GM19328 (cell line): Measurements from ENCODE around the gene PSMB3.

ENCODE experiments used
- ATAC-seq: cut with Tn5 transposase; IDR thresholded peaks from one replicate; pipeline ENCODE4 v1.9.1; 2021; ENCODE audit warnings: mild to moderate bottlenecking, moderate library complexity; ENCODE audit not compliant: unreplicated experiment

Gene PSMB3

DNA sequence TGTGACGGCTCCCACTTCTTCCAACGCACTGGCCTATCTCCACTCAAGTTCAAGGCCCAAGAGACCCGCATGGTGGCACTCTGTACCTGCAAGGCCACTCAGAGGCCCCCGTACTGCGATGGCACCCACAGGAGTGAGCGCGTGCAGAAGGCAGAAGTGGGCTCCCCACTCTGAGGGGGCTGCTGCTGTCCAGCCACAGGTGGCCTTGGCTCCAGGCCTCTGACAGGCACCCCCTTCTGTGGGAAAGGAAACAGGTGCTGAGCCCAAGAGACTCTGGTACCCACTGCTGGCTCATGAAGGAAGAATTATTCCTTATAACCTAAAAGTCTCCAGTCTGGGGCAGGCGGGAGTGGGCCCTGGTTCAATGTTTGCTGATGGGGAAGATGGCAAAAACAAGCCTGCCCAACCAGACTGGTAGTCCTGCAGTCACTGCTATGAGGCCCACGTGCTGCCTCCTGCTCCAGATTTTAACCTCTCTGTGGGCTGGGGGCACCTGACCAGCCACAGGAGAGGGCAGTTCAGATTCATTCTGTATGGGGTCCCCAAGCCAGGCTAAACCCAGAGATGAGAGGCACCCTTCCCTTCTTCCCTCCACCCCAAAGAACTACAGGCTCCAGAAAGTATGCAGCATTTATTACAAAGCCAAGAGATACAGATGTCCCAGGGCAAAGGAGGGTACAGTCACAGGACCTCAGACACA is 19.1 kb upstream of the PSMB3 start:
- no peak for ATAC-seq

DNA sequence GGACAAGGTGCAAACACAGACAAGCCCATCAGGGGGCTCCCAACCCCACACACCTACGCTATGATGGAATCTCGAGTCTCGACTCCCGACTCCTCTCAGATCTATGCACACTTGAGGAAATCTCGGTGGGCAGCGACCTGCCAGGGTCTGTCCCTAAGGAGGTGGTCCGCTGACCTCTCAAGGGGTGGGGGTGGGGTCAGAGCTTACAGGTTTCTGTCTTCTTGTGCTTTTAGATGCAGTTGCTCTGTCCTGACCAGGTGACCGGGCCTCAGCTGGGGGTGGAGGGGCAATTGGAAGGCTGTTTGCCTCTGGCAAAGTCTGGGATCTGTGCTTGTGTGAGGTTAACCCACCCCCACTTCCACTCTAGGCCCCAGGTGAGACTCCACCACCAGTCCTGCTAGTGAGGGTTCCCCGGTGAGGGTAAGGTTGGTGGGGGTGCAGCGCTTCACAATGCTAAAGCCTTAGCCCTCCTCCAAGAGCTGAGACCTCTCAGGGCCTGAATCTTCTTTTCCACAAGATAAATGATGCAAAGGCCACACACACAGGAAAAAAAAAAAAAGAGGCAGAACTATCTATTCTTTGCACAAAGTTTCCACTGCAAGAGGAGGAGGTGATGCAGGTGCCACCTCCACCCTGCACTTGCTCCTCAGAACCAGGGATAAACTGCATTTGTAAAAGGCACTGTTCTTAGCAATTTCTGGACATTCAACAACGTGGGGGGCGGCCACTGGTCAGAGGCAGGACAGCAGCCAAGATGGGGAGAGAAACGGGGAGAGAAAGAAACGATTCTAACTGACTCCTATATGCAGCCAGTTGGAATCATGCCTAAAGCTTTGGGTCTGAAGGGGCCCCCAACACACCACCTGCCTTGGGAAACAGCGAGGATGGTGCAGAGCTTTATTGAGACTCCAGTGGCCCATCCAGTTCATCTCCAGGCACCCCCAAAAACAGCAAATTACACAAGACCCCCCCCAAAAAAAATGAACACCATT is 18.3 kb upstream of the PSMB3 start:
- no peak for ATAC-seq

DNA sequence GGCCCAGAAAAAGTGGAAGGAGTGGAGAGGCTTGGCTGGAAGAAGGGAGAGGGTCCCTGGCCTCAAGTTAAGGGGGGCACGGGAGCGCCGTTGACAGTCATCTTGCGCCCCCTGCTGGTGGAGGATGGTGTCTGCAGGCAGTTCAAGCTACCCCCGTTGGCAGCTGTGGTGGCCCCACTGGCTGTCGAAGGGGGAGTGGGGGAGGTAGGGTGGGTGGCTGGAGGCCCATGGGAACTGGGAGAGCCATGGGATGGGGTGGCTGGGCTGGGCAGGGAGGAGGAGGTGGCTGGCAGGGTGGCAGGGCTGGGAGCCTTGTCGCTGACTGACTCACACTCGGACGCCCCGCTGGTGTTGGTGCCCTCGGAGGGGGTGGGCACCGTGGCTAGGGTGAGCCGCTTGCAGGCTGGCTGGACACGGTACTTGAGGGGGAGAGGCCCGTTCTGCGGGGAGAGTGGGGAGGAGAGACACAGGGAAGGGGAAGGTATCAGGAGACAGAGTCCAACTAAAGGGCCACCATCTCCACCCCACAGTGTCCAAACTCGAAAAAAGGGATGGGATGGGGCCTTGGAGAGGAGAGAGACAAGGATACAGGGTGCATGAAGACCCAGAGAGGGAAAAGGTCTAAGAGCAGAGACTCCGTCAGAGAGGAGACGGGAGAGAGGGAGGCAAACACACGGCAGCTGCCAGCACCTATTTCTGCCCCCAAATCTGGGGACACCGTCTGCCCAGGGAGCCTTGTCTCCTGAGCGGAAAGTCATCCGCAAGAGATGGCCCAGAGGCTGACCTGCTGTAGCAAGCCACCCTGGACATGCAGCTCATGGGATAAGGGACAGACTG is 17.2 kb upstream of the PSMB3 start:
- no peak for ATAC-seq

DNA sequence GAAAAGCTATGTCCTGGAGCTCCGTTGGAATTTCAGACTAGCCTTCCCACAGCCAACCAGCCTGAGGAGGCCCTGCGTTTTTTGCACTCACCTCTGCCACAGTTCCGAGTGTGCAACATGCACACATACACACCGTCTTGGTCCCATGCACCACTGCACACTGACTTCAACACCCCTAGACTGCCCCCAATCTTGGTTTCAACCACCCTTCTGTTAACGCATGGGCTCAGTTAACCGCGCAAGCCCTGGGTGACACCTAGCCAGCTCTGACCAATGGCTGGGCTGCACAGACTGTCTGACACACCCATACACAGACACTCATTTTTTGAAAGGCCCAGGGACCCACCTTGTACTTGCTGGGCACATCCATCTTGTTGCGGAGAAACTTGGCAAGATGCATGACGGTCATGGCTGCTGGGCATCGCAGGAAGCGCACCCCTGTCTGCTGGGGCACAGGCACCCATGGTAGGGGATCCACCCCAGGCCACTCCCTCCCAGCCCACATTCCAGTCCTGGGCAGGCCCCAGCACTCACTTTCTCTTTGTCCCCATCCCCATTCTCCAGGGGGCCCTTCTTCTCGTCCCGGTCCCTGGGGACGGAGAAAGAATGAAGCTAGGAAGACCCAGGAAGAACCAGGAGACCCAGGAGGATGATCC is 14.4 kb upstream of the PSMB3 start:
- ATAC-seq, result no peak

DNA sequence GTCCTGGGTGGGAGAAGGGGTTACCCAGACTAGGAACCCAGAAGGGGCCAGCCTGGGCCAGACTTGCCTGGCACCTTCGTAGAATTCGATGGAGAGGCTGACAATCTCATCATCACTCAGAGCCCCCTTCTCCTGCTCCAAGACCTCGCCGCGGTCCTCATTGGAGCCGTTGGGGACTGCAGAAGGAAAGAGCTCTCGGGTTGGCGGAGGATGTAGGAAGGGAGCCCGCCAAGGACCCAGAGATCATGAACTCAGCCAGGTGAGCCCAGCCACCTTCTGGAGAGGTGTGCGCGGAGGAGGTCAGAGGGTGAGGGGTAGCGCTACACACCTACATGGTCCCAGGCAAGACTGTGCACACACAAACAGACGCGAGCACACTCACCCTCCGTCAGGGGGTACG is 13.9 kb upstream of the PSMB3 start:
- no peak for ATAC-seq

DNA sequence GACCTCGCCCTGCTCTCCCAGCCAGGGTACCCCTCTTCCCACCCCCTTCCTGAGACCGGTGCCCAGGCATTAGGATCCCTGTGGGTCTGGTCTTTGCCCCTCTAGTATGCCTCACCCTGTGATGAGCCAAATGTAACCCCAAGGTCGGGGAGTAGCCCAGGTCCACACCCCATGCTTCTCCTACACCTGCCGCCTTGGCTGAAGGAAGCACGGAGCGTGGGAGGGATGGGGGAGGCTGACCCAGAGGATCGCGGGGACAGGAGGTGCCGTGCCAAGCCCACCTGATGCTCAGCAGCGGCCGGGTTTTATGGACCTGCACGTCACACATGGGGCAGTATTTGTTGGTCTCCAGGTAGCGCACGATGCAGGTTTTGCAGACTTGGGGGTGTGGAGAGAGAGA is 13.2 kb upstream of the PSMB3 start:
- no peak for ATAC-seq

DNA sequence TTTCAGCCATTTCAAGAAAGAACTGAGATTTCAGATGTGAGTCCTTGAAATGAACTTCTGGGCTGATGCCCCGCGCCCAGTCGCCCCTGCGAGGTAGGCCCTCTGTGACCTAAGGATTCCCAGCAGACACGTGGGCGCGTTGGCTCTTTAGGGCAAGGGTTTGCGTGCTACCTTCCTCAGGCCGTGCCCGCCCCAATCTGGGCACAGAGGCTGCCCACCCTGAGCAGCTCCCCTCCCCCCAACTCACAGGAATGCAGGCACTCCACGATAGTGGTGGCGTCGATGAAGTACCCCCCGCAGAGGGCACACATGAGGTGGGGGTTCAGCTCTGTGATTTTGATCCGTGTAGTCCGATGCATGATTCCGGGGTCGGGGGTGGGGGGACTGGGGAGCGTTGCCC is 12.5 kb upstream of the PSMB3 start:
- ATAC-seq, result no peak

DNA sequence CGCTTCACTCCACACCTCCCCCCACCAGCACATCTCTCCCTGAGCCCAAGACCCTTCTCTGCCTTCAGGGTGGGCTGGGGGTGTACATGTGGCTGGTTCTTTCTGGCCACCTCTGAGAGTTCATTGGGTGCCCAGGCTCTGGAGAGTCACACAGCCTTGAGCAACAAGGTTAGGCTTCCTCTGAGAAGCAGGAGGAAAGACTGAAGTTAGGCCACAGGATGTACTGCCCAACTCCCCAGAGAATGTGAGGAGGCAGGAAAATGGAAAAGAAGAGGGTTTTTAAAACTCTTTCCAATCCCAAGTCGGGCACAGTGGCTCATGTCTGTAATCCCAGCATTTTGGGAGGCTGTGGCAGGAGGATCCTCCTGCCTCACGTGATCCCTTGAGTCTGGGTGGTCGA is 11.7 kb upstream of the PSMB3 start:
- no peak for ATAC-seq

DNA sequence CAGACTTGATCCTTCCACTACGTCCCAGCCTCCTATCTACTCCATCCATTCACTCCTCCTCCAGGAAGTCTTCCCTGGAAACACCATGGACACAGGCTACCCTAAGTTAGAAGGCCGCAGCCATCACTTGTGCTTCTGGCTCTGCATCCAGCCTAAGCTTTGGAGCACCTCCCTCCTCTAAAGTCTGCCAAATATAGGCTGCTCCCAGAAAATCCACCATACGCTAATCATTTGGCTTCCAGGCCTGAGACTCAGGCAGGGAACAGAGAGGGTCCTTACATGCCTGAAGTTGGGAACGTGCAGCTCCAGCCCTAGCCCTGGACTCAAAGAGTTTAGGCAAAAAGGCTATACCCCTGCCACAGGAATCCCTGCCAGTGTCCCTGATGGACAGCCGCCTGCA is 11.1 kb upstream of the PSMB3 start:
- no peak for ATAC-seq

DNA sequence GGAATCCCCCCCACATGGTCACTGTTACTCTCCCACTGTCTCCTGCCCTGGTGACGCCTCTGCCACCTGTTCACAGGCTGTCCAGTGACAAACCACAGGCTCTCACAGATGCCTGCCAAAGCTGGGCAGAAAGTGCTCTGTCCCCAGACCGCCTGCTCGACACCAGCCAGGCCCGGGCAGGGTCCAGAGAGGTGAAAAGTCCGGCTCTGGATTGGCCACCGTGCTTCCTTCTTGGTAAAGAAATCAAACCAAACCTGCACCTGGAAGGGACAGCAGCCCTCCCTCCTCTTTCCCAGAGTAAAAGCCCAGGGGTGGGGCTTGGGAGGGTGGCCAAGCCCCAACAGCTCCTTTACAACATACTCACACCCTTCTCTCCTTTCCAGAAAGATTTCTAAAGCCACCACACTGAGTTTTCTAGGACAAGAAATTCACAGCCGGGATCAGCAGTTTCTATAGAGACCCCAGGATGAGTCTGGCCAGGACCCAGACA is 10.6 kb upstream of the PSMB3 start:
- ATAC-seq, result no peak

DNA sequence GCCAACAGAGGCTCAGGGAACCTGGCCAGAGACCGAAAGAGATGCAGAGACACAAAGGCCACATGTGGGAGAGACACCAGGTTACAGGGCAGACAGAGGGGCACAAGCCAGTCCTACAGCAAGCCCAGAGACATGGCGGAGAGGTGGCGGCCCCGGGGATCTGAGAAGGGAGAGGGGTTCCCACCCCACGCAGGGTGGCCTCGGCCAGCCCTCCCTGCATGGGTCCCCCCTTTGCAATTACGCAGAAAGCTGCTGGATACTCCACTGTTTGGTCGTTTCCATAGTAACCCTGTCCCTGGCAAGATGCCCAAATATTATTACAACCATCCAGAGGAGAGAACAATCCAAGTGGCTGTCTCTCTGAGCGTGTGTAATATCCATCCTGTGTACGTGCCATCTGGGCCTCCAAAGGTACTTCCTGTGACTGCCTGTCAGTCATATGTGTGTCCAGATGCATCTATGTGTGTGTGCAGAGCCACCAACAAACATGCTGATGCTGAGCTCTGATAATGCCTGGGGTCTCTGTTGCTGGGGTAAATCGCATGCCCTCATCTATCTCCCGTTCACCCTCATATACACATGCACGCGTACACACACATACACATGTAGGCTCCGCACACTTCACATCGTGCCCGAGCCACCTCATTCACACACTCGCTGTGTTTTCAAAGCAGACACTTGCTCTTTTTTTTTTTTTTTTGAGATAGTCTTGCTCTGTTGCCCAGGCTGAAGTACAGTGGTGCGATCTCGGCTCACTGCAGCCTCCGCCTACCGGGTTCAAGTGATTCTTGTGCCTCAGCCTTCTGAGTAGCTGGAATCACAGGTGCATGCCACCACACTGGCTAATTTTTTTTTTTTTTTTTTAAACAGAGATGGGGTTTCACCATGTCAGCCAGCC is 9.9 kb upstream of the PSMB3 start:
- ATAC-seq, result no peak

DNA sequence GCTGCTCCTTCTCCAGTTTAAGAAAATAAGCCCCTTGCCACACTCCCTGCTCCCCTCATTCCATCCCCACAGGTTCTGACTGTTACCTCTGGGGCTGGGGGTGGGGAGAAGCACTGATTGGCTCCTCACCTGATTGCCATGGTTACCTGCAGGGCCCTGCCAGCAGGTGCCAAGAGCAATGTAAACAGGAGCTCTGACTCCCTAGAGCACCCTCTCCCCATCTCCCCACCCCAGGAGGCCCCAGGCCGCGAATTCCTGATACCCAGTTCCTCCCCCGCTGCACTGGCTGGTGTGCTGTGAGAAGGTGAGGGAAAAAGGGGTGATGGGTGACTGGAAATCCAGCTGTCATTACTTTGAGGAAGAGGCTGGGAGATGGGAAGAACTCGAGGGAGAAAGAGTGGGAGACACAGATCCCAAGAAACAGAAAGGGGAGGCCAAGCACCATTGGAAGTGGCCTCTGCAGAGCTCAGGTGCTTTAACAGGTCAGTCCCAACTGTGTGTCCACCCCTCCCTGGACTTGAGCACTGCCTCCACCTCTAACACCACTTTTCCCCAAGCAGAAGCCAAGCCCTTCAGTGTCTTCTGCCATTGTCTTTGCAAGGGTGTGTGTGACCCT is 8.9 kb upstream of the PSMB3 start:
- no peak for ATAC-seq

DNA sequence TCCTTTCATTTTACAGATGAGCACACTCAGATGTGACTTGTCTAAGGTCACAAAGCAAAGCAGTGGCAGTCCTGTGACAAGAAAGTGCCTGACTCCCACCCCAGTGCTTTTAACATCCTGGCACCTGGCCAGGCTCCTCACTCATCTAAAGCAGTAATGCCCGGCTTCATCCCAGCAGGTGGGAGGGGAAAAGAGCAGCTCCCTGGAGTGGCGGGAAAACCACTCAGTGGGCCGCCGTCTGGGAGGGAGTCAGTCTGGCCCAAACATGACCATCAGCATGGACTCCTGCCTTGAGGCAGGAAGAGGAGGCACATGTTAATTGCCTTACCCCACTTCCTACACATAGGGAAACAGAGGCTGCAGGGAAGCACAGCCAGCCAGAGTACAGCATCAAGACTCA is 7.0 kb upstream of the PSMB3 start:
- no peak for ATAC-seq

DNA sequence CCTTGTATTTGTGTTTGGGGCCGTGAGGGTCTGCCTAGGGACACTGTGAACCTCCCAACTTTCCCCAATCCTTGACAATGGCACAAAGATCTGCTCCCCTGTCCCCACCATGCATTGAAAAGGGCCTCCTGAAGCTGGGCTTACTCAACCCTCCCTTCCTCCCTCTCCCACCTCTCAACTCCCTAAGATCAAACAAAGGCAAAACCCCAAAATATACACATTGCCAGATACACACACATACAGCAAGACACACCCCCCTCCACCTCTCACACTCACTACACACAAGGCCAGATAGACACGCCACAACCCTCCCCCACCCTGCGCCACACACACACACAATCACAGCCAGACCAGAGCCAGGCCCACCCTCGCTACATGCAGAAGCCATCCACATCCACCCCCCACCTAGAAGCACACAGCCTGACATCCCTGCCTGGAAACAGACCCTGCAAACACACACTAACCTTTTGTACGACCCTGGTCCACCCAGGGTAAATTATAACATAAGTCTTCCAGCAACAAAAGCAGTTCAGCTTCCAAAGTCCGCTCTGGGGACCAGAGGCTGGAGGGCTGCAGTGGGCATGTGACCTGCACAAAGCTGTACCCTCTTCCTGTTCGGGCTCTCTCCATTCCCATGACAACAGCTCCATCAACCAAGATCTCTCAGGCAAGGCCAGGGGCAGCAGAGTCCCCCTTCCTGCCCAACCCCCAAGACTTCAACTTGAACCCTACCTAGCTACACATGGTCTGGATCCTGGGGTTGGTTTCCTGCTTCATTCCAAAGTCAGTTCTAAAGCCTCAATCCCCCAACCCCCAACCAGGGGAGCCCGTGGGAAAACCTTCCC is 6.3 kb upstream of the PSMB3 start:
- no peak for ATAC-seq

DNA sequence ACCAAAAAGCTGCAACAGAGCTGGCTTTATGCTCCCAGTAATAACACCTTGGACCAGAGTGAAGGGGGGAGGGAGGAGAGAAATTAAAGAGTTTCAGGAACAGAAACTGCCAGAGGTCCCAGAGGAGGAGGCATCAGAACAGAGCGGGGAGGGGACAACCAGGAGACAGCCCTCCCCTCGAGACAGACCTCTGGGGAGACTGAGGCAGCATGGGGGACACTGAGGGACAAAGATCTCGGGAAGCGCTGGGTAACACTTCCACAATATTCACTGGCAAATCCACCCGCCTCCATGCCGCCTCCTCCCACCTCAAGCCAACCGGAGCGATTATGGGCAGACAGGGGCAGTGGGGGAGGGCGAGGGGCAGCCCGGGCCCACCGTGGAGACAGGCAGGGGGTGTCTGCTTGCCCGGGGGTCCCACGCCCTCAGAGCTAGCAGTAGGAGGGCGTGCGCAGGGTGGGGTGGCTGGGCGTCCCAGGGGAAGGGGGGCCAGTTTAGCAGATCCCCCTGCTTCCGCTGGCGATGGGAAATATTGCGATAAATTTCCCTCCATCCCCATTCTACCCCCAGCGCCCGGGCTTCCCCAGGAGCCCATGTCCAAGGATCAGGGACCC is 5.6 kb upstream of the PSMB3 start:
- ATAC-seq, result no peak

DNA sequence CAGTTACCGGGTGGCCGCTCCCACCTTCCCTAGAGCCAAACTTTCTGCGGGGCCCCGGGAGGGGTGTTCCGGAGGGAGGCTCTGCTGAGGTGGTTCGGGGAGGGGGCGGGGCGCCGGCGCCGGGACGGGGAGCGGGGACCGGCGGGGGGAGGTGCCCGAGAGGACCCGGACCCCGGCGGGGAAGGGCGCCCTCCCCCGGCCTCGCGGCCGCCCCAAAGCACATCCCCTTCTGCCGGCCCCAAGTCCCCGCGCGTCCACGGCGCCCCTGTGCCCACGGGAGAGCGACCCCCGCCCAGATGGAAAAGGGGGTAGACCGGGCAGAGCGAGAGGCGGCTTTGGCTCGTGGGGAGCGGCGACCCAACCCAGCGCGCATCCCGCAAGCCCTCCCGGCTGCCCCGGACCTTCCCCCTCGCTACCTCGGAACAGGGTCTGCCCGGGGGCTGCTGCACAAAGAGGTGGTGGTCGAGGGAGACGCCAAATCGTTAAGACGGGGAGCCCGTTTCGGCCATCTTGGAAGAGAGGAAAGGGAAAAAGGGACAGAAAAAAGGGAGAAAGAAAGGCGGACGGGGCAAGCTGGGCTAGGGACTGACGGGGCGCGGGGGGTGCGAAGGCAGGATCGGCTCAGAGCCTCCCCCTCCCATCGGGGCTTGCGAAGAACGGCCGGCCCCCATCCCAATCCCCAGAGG is 4.9 kb upstream of the PSMB3 start:
- ATAC-seq, result no peak

DNA sequence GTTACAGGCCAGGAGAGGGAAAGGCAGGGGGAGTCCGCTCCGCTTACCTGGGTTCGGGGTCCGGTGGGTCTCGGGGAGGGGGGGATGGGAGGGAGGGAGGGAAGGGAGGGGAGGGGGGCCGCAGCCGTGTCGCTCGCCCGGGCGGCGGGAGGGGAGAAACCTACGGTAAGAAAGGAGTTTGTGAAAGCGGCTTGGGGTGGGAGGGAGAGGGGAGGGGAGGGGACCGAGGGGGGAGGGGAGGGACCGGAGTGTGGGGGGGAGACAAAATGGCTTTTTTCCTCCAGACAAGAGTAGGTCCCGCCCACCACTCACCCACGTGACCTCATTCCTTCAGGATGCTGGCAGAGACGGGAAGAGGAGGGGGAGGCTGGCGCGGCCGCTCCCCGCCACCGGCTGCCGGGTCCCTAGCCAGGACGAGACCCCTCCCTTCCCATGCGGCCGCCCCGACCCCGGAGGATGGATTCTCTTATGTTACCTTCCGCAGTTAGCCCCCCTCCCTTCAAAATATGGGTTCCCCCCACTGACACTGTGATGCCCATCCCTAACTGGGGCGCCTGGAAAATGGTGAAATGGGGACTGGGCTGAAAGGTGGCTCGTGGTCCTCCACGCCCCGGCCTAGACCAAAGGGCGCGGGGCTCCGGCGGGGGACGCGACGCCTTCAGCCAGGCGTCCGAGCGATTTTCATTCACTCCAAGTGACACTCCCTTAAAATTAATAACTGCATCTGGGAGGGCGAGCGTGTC is 4.2 kb upstream of the PSMB3 start, which contains the start of gene PCGF2:
PCGF2 (minus strand) TSS at position 188 of the 743 bp plus-strand sequence. CDS start 7,934 bp downstream, outside the sequence.
- ATAC-seq, result no peak
